ENCODE data around the gene NR3C2. TPM values are rescaled to one million over a fixed set of nuclear protein-coding genes. Genes with fewer than 3 reads are reported as not detected.

The NR3C2 gene
- total RNA-seq, 1 experiment from 2014 or later: 2.8 TPM

- Histone ChIP-seq H2AFZ (ENCODE audit: low read length) (no peak overlapping the region), H3K4me3 (ENCODE audit: low read length) (no peak overlapping the region), H3K4me1 (ENCODE audit: insufficient read depth, low read length) (no peaks in the 10 kb centered on the region), H3K4me2 (ENCODE audit: low read length) (no peak overlapping the region), H4K20me1 (ENCODE audit: low read length) (no peaks in the 10 kb centered on the region), H3K36me3 (ENCODE audit: low read depth, low read length) (no peaks in the 10 kb centered on the region), H3K27me3 (ENCODE audit: low read length) (no peaks in the 10 kb centered on the region), H3K9me3 (ENCODE audit: low read length) (no peaks in the 10 kb centered on the region), H3K79me2 (ENCODE audit: low read length) (no peaks in the 10 kb centered on the region), H3F3A (ENCODE audit: low read length, unreplicated experiment) (no peaks in the 10 kb centered on the region), H3K9ac (ENCODE audit: low read length) (no peak overlapping the region), H3K27ac (ENCODE audit: low read length) (no peak overlapping the region), H3K9me2 (replicated peaks; ENCODE audit: low read length) (no peaks in the 10 kb centered on the region)
- POLR2A ChIA-PET (ENCODE audit: unreplicated experiment): no interaction called here
- ATAC-seq (no peak), DNase-seq (no peak)
- TF ChIP-seq CTCF (conservative IDR thresholded peaks at IDR 0.05; ENCODE audit: low read depth, low read length): no peak
- no peak for TF ChIP-seq EZH2 (IDR thresholded peaks at IDR 0.05; ENCODE audit: low read length, unreplicated experiment)
- TF ChIP-seq EZH2phosphoT487 (IDR thresholded peaks at IDR 0.05; ENCODE audit: borderline replicate concordance, low read length): no peak
- BruUV-seq (replicated peaks): no TSS peak
- intact Hi-C loops (cut with micrococcal nuclease): no loop called here
- CTCF ChIA-PET: no interaction called here
Measured at GRCh38 chr4:148355442-148356123, 86.6 kb downstream of the NR3C2 start.

- H3K27ac ChIP-seq (ENCODE audit: low read length): no peak overlapping the region
- no peak overlapping the region for H3K9ac ChIP-seq (ENCODE audit: low read length)
- H3K4me3 ChIP-seq (ENCODE audit: low read length): no peak overlapping the region
- no peak overlapping the region for H2AFZ ChIP-seq (ENCODE audit: low read length)
- POLR2A ChIA-PET (ENCODE audit: unreplicated experiment): interaction anchor here (0.6 kb wide), 1 partner anchor 214 kb away, joined by 3 read pairs; no protein-coding TSS in a partner anchor
- H4K20me1 ChIP-seq (ENCODE audit: low read length): no peaks in the 10 kb centered on the region
- no peak for DNase-seq
- intact Hi-C loops (cut with micrococcal nuclease): no loop called here
- TF ChIP-seq EZH2 (IDR thresholded peaks at IDR 0.05; ENCODE audit: low read length, unreplicated experiment) (no peak), CTCF (conservative IDR thresholded peaks at IDR 0.05; ENCODE audit: low read depth, low read length) (no peak), EZH2phosphoT487 (IDR thresholded peaks at IDR 0.05; ENCODE audit: borderline replicate concordance, low read length) (no peak)
- no peaks in the 10 kb centered on the region for H3K27me3 ChIP-seq (ENCODE audit: low read length)
- H3K9me3 ChIP-seq (ENCODE audit: low read length): no peaks in the 10 kb centered on the region
- H3K36me3 ChIP-seq (ENCODE audit: low read depth, low read length): no peaks in the 10 kb centered on the region
- ATAC-seq: no peak
- no peak overlapping the region for H3K4me2 ChIP-seq (ENCODE audit: low read length)
- no TSS peak for BruUV-seq (replicated peaks)
- H3F3A ChIP-seq (ENCODE audit: low read length, unreplicated experiment): no peaks in the 10 kb centered on the region
- CTCF ChIA-PET: no interaction called here
- no peaks in the 10 kb centered on the region for H3K79me2 ChIP-seq (ENCODE audit: low read length)
- H3K4me1 ChIP-seq (ENCODE audit: insufficient read depth, low read length): no peaks in the 10 kb centered on the region
- no peaks in the 10 kb centered on the region for H3K9me2 ChIP-seq (replicated peaks; ENCODE audit: low read length)
Measured at GRCh38 chr4:148354186-148354585, 88.0 kb downstream of the NR3C2 start.

- H3K9me3 ChIP-seq (ENCODE audit: low read length): no peaks in the 10 kb centered on the region
- no TSS peak for BruUV-seq (replicated peaks)
- H3K9ac ChIP-seq (ENCODE audit: low read length): no peak overlapping the region
- ChIA-PET POLR2A (ENCODE audit: unreplicated experiment) (no interaction called here), CTCF (no interaction called here)
- H3K4me1 ChIP-seq (ENCODE audit: insufficient read depth, low read length): no peaks in the 10 kb centered on the region
- H3F3A ChIP-seq (ENCODE audit: low read length, unreplicated experiment): no peaks in the 10 kb centered on the region
- intact Hi-C loops (cut with micrococcal nuclease): no loop called here
- H3K4me3 ChIP-seq (ENCODE audit: low read length): no peak overlapping the region
- DNase-seq (no peak), ATAC-seq (no peak; the same call in 1 of the 2 replicates)
- no peaks in the 10 kb centered on the region for H3K36me3 ChIP-seq (ENCODE audit: low read depth, low read length)
- H2AFZ ChIP-seq (ENCODE audit: low read length): no peak overlapping the region
- no peaks in the 10 kb centered on the region for H4K20me1 ChIP-seq (ENCODE audit: low read length)
- TF ChIP-seq CTCF (conservative IDR thresholded peaks at IDR 0.05; ENCODE audit: low read depth, low read length) (no peak), EZH2 (IDR thresholded peaks at IDR 0.05; ENCODE audit: low read length, unreplicated experiment) (no peak), EZH2phosphoT487 (IDR thresholded peaks at IDR 0.05; ENCODE audit: borderline replicate concordance, low read length) (no peak)
- H3K27me3 ChIP-seq (ENCODE audit: low read length): no peaks in the 10 kb centered on the region
- H3K9me2 ChIP-seq (replicated peaks; ENCODE audit: low read length): no peaks in the 10 kb centered on the region
- no peak overlapping the region for H3K4me2 ChIP-seq (ENCODE audit: low read length)
- no peak overlapping the region for H3K27ac ChIP-seq (ENCODE audit: low read length)
- no peaks in the 10 kb centered on the region for H3K79me2 ChIP-seq (ENCODE audit: low read length)
Measured at GRCh38 chr4:148353571-148353970, 88.6 kb downstream of the NR3C2 start.
